ENCODE results near the gene CDC14A. TPM values are rescaled to one million over a fixed set of nuclear protein-coding genes. Genes with fewer than 3 reads are reported as not detected.

Gene CDC14A
- total and polyA plus RNA-seq, 4 donors = 6.1 to 18.9 (median 10.1) TPM

- no peak overlapping the region for H3K4me3 ChIP-seq (ENCODE audit: low read depth, low read length)
- H3K36me3 ChIP-seq (ENCODE audit: control insufficient read depth, insufficient read depth, low read length) = no peaks in the 10 kb centered on the region
- H3K27me3 ChIP-seq (ENCODE audit: control insufficient read depth, insufficient read depth, low read length) = no peaks in the 10 kb centered on the region
- H3K9me3 ChIP-seq (ENCODE audit: control insufficient read depth, insufficient read depth, low read length) = no peaks in the 10 kb centered on the region
- H3K27ac ChIP-seq (ENCODE audit: low read depth, low read length) = no peak overlapping the region
- no peak for DNase-seq (ENCODE audit: low read depth in 4 of 6, low spot score in 6 of 6)
- no peaks in the 10 kb centered on the region for H3K4me1 ChIP-seq (ENCODE audit: control insufficient read depth, insufficient read depth, low read length)
These were observed 25.5 kb downstream of the CDC14A start for GRCh38 chr1:100377590-100378361.

DNA sequence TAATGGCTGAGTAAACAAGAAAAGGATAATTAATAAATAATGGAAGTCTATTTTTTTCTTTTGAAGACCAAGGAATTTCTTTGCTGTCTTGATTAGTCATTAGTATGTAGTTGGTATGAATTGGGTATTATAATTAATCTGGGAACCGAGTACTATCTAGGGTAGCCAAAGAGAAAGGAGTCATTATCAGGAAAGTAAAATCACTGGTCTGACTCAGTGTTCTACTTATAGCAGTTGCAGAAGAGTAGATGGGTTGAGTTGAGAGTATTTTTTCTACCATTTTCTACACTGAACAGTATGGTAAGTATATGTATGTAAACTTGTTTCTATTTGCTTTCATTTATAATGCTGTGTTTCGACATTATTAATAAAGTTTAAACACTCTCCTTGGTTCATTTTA is 26.6 kb downstream of the CDC14A start:
- Histone ChIP-seq H3K27ac (ENCODE audit: low read depth, low read length) (no peak overlapping the region), H3K9me3 (ENCODE audit: control insufficient read depth, insufficient read depth, low read length) (no peaks in the 10 kb centered on the region), H3K36me3 (ENCODE audit: control insufficient read depth, insufficient read depth, low read length) (no peaks in the 10 kb centered on the region), H3K27me3 (ENCODE audit: control insufficient read depth, insufficient read depth, low read length) (no peaks in the 10 kb centered on the region), H3K4me3 (ENCODE audit: low read depth, low read length) (no peak overlapping the region), H3K4me1 (ENCODE audit: control insufficient read depth, insufficient read depth, low read length) (no peaks in the 10 kb centered on the region)
- WGBS (ENCODE audit: insufficient coverage) = 83% methylated on average over 1 of the region's 2 CpGs
- no peak for DNase-seq (ENCODE audit: low read depth in 4 of 6, low spot score in 6 of 6)

DNA sequence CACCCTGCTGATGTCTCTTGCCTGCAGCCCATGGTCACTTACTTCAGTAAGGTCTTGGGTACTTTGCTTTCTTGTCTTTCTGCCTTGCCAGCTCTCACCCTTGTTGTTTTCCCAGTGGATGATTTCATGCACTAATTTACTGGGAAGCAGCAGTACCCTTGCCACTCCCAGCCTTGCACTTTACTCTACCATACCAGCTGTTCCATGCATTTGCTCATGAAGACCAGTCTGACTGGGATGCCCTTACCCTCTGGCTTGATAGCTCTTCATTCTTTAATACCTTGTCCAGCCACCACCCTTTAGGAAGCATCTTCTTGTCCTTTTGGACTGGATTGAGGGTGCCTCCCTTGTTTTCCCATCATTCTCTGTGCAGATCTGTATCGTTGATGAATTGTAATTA is 28.3 kb downstream of the CDC14A start:
- Histone ChIP-seq H3K27ac (ENCODE audit: low read depth, low read length) (no peak overlapping the region), H3K4me1 (ENCODE audit: control insufficient read depth, insufficient read depth, low read length) (no peaks in the 10 kb centered on the region), H3K27me3 (ENCODE audit: control insufficient read depth, insufficient read depth, low read length) (no peaks in the 10 kb centered on the region), H3K4me3 (ENCODE audit: low read depth, low read length) (no peak overlapping the region), H3K36me3 (ENCODE audit: control insufficient read depth, insufficient read depth, low read length) (no peaks in the 10 kb centered on the region), H3K9me3 (ENCODE audit: control insufficient read depth, insufficient read depth, low read length) (no peaks in the 10 kb centered on the region)
- no CpG with 5 or more reads among the region's 1 CpG for WGBS (ENCODE audit: insufficient coverage)
- no peak for DNase-seq (ENCODE audit: low read depth in 4 of 6, low spot score in 6 of 6)

DNA sequence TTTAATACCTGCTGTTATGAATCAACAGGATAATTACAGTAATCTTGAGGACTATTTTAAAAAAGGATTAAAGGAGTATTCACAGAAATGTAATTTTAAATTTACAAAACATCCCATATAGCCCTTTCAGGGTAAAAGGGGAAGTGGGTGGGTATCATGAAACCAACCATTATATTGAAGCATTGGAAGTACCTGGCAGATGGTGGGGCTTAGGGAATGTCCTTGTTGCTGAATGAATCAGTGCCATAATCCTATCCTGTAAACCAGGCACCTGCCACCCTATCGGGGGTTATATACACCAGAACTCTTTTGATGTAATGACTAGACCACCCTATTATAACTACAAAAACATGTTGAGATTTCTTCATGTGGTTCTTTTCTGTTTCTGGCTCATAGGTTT is 30.4 kb downstream of the CDC14A start:
- H3K4me1 ChIP-seq (ENCODE audit: control insufficient read depth, insufficient read depth, low read length) = no peaks in the 10 kb centered on the region
- H3K4me3 ChIP-seq (ENCODE audit: low read depth, low read length) = no peak overlapping the region
- DNase-seq (ENCODE audit: low read depth in 4 of 6, low spot score in 6 of 6) = no peak
- H3K27me3 ChIP-seq (ENCODE audit: control insufficient read depth, insufficient read depth, low read length) = no peaks in the 10 kb centered on the region
- no peaks in the 10 kb centered on the region for H3K36me3 ChIP-seq (ENCODE audit: control insufficient read depth, insufficient read depth, low read length)
- no CpG with 5 or more reads among the region's 1 CpG for WGBS (ENCODE audit: insufficient coverage)
- H3K27ac ChIP-seq (ENCODE audit: low read depth, low read length) = no peak overlapping the region
- no peaks in the 10 kb centered on the region for H3K9me3 ChIP-seq (ENCODE audit: control insufficient read depth, insufficient read depth, low read length)

DNA sequence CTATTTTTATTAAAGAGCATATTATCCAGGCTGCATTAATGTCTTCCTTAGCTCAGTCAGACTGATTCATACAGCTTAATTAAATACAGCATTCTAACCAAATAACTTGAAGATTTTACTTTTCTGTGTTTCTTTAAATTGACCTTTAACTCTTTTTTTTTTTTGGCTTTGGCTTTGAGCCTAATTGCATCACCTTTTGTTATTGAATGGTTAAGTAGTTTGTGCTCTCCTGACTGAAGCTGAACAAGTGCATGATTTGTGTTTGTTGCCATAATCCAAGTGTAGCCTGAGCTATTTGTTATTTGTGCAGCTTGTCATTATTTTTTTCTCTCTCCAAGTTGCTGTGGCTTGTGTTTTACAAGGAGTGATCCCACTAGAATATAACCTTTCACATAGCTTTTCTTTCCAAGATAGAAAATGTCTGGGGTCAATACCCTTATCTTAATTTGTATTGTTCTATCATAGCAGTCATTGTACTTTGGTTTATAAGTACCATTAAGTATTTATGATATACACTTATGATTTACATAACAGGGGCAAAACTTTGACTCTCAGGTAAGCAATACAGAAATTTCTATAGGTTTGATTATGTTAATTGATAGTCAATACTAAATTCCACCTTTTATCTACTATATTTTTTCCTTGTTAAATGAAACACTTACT is 31.6 kb downstream of the CDC14A start:
- Histone ChIP-seq H3K9me3 (ENCODE audit: control insufficient read depth, insufficient read depth, low read length) (no peaks in the 10 kb centered on the region), H3K4me3 (ENCODE audit: low read depth, low read length) (no peak overlapping the region), H3K27ac (ENCODE audit: low read depth, low read length) (no peak overlapping the region), H3K4me1 (ENCODE audit: control insufficient read depth, insufficient read depth, low read length) (no peaks in the 10 kb centered on the region), H3K27me3 (ENCODE audit: control insufficient read depth, insufficient read depth, low read length) (no peaks in the 10 kb centered on the region), H3K36me3 (ENCODE audit: control insufficient read depth, insufficient read depth, low read length) (no peaks in the 10 kb centered on the region)
- no peak for DNase-seq (ENCODE audit: low read depth in 4 of 6, low spot score in 6 of 6)

DNA sequence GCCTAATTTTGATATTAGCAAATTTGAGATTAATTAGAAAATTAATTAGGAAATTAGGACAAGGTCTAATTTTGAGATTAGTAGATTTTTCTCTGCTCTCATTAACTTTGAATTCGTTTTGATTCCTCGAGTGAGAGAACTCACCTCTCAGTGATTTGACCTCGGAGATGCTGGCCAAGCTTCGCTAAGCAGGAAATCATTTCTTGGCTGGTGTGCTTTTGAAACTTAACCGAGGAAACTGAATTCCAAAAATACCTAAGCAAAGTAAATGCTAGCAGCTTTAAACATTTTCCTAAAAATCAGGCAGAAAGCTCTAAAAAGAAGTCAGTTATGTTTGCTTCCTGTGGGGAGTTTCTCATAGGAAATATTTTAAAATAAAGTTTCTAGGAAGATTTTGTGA is 34.9 kb downstream of the CDC14A start:
- H3K27ac ChIP-seq (ENCODE audit: low read depth, low read length) = peak overlapping the region; percentile 51
- no peaks in the 10 kb centered on the region for H3K4me1 ChIP-seq (ENCODE audit: control insufficient read depth, insufficient read depth, low read length)
- no peaks in the 10 kb centered on the region for H3K9me3 ChIP-seq (ENCODE audit: control insufficient read depth, insufficient read depth, low read length)
- H3K27me3 ChIP-seq (ENCODE audit: control insufficient read depth, insufficient read depth, low read length) = no peaks in the 10 kb centered on the region
- DNase-seq (ENCODE audit: low read depth in 4 of 6, low spot score in 6 of 6) = peak in 1 of 6 donors; percentile 36
- no peak overlapping the region for H3K4me3 ChIP-seq (ENCODE audit: low read depth, low read length)
- H3K36me3 ChIP-seq (ENCODE audit: control insufficient read depth, insufficient read depth, low read length) = peaks cover 3% of the 10 kb centered on the region
- 25% methylated on average over 4 of the region's 5 CpGs for WGBS (ENCODE audit: insufficient coverage)

DNA sequence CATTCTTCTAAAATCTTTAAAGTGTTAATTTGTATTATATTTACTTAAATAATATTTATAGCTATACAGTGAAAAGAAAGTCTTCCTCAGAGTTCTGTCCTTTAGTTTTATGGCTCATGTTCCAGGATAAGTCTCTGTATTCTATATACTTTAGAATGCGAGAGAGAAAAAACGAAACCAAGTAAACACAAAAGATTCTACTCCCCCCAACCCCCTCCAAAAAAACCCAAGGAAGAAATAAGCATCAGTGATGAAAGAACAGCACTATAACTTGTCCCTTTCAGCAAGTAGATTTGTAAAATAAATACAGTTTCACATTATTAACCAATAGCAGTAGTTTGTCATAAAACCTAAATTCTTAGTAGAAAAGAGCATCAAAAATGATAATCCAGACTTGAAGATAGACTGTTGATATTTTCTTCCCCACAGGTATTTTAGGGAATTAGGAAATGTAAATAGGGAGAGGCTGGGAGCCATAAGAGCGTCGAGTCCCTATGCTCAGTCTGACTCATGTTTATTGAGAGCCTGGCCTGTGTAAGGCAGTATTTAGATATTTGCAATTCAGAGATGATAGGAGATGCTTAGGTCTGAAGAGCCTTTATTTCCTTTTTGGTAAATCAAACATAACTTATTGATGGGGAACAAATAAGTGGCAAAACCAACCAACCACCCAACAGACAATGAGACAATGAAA is 35.5 kb downstream of the CDC14A start:
- H3K4me1 ChIP-seq (ENCODE audit: control insufficient read depth, insufficient read depth, low read length) = no peaks in the 10 kb centered on the region
- WGBS (ENCODE audit: insufficient coverage) = no CpG with 5 or more reads among the region's 4 CpGs
- DNase-seq (ENCODE audit: low read depth in 4 of 6, low spot score in 6 of 6) = no peak

DNA sequence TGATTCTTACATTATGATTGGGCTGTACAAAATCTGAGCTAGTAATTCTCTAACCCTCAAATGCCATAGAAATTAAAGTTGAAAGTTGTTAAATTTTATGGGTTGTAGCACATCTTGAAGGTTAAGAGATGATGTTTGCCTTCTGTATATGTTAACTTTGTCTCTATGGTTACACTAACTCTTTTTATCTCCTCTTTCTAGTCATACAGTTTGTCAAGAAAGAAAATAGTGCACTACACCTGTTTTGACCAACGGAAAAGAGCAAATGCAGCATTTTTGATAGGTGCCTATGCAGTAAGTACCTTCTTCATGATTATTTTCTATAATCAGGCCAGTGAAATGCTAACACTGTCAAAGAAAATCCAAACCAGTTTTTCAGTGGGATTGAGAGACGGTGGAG is 38.2 kb downstream of the CDC14A start:
- Histone ChIP-seq H3K27me3 (ENCODE audit: control insufficient read depth, insufficient read depth, low read length) (no peaks in the 10 kb centered on the region), H3K27ac (ENCODE audit: low read depth, low read length) (no peak overlapping the region), H3K4me1 (ENCODE audit: control insufficient read depth, insufficient read depth, low read length) (no peaks in the 10 kb centered on the region), H3K4me3 (ENCODE audit: low read depth, low read length) (no peak overlapping the region), H3K9me3 (ENCODE audit: control insufficient read depth, insufficient read depth, low read length) (no peaks in the 10 kb centered on the region), H3K36me3 (ENCODE audit: control insufficient read depth, insufficient read depth, low read length) (peaks cover 3% of the 10 kb centered on the region)
- no peak for DNase-seq (ENCODE audit: low read depth in 4 of 6, low spot score in 6 of 6)
- no CpG with 5 or more reads among the region's 2 CpGs for WGBS (ENCODE audit: insufficient coverage)

More for the DNA sequence above, 35.5 kb downstream of the CDC14A start:
- Histone ChIP-seq H3K9me3 (ENCODE audit: control insufficient read depth, insufficient read depth, low read length) (no peaks in the 10 kb centered on the region), H3K27ac (ENCODE audit: low read depth, low read length) (peak overlapping the region; percentile 51), H3K4me3 (ENCODE audit: low read depth, low read length) (no peak overlapping the region), H3K27me3 (ENCODE audit: control insufficient read depth, insufficient read depth, low read length) (no peaks in the 10 kb centered on the region), H3K36me3 (ENCODE audit: control insufficient read depth, insufficient read depth, low read length) (peaks cover 3% of the 10 kb centered on the region)

GRCh38 chr1:100391675-100392074 is 39.4 kb downstream of the CDC14A start:
- H3K27me3 ChIP-seq (ENCODE audit: control insufficient read depth, insufficient read depth, low read length) = no peaks in the 10 kb centered on the region
- peaks cover 3% of the 10 kb centered on the region for H3K36me3 ChIP-seq (ENCODE audit: control insufficient read depth, insufficient read depth, low read length)
- no peak overlapping the region for H3K27ac ChIP-seq (ENCODE audit: low read depth, low read length)
- WGBS (ENCODE audit: insufficient coverage) = 100% methylated on average over 1 of the region's 1 CpG
- no peak for DNase-seq (ENCODE audit: low read depth in 4 of 6, low spot score in 6 of 6)
- no peaks in the 10 kb centered on the region for H3K9me3 ChIP-seq (ENCODE audit: control insufficient read depth, insufficient read depth, low read length)
- H3K4me3 ChIP-seq (ENCODE audit: low read depth, low read length) = no peak overlapping the region
- no peaks in the 10 kb centered on the region for H3K4me1 ChIP-seq (ENCODE audit: control insufficient read depth, insufficient read depth, low read length)

Data from spinal cord (tissue), 10 donors.